MM.1S (cell line): ENCODE results near the gene ARSG.

ENCODE experiments used
- DNase-seq: peaks from one replicate; pipeline ENCODE4 v3.0.0-alpha.2; 2015
- H2AFZ ChIP-seq: fragments of 300-600 bp; sonication (generic); 2 replicates; pipeline ENCODE4 v1.6.0; 2016; ENCODE audit warnings: antibody characterized with exemption, low read length
- H3F3A ChIP-seq: fragments of 300-600 bp; sonication (generic); 2 replicates; pipeline ENCODE4 v1.6.1; 2016; ENCODE audit warnings: mild to moderate bottlenecking, antibody characterized with exemption, low read length, moderate library complexity, mixed read lengths; ENCODE audit not compliant: insufficient read depth
- H3K27ac ChIP-seq: fragments of 300-600 bp; sonication (generic); 2 replicates; pipeline ENCODE4 v1.5.1; 2016; ENCODE audit warnings: mild to moderate bottlenecking, low read length
- H3K27me3 ChIP-seq: fragments of 300-600 bp; sonication (generic); replicated peaks from 2 replicates; pipeline ENCODE4 v1.6.0; 2016; ENCODE audit warnings: low read length; ENCODE audit not compliant: insufficient read depth
- H3K36me3 ChIP-seq: fragments of 300-600 bp; sonication (generic); replicated peaks from 2 replicates; pipeline ENCODE4 v1.6.1; 2016; ENCODE audit warnings: mild to moderate bottlenecking, low read length, mixed read lengths; ENCODE audit not compliant: insufficient read depth
- H3K4me1 ChIP-seq: fragments of 300-600 bp; sonication (generic); 2 replicates; pipeline ENCODE4 v1.6.1; 2016; ENCODE audit warnings: low read length, mixed read lengths
- H3K4me2 ChIP-seq: fragments of 300-600 bp; sonication (generic); 2 replicates; pipeline ENCODE4 v1.6.0; 2016; ENCODE audit warnings: low read depth, low read length
- H3K4me3 ChIP-seq: fragments of 300-600 bp; sonication (generic); 2 replicates; pipeline ENCODE4 v1.5.1; 2016; ENCODE audit warnings: low read length, mixed read lengths
- H3K79me2 ChIP-seq: fragments of 300-600 bp; sonication (generic); 2 replicates; pipeline ENCODE4 v1.6.1; 2016; ENCODE audit warnings: mixed run types, low read length, mixed read lengths
- H3K9ac ChIP-seq: fragments of 300-600 bp; sonication (generic); 2 replicates; pipeline ENCODE4 v1.6.1; 2016; ENCODE audit warnings: low read length, mixed read lengths
- H3K9me2 ChIP-seq: fragments of 300-600 bp; sonication (generic); replicated peaks from 2 replicates; pipeline ENCODE4 v1.6.1; 2016; ENCODE audit warnings: mild to moderate bottlenecking, low read length, mixed read lengths; ENCODE audit not compliant: insufficient read depth
- H3K9me3 ChIP-seq: fragments of 300-600 bp; sonication (generic); replicated peaks from 2 replicates; pipeline ENCODE4 v1.6.1; 2016; ENCODE audit warnings: mild to moderate bottlenecking, low read length, mixed read lengths; ENCODE audit not compliant: insufficient read depth
- H4K20me1 ChIP-seq: fragments of 300-600 bp; sonication (generic); 2 replicates; pipeline ENCODE4 v1.6.1; 2016; ENCODE audit warnings: mild to moderate bottlenecking, low read length, moderate library complexity, mixed read lengths; ENCODE audit not compliant: insufficient read depth
- CTCF ChIP-seq: fragments of 300-600 bp; sonication (generic); IDR thresholded peaks from 2 replicates; pipeline ENCODE4 v1.5.1; 2016; ENCODE audit warnings: antibody characterized with exemption, low read length, mixed read lengths
- EZH2 ChIP-seq: fragments of 300-600 bp; sonication (generic); optimal IDR thresholded peaks from 2 replicates; pipeline ENCODE3; 2017; ENCODE audit warnings: low read depth, mild to moderate bottlenecking, antibody characterized with exemption, low read length, mixed read lengths
- EZH2phosphoT487 ChIP-seq: fragments of 300-600 bp; sonication (generic); IDR thresholded peaks from 2 replicates; pipeline ENCODE4 v1.6.1; 2018; ENCODE audit warnings: antibody characterized with exemption, low read length

ARSG gene

GRCh38 chr17:68459037-68459639, 167.8 kb downstream of the ARSG start:
- Histone ChIP-seq H3K9me3 (no peaks in the 10 kb centered on the region), H3F3A (peaks cover 51% of the 10 kb centered on the region), H3K9me2 (no peaks in the 10 kb centered on the region), H3K4me3 (peak overlapping the region; percentile 61), H3K36me3 (no peaks in the 10 kb centered on the region), H3K79me2 (peaks cover 30% of the 10 kb centered on the region), H3K4me1 (peaks cover 51% of the 10 kb centered on the region), H3K27me3 (no peaks in the 10 kb centered on the region), H3K27ac (peak overlapping the region; percentile 94), H2AFZ (no peak overlapping the region), H3K4me2 (peak overlapping the region; percentile 82), H4K20me1 (no peaks in the 10 kb centered on the region), H3K9ac (peak overlapping the region; percentile 82)
- DNase-seq: peak; percentile 66
- TF ChIP-seq EZH2phosphoT487: no peak
- TF ChIP-seq EZH2: no peak
- TF ChIP-seq CTCF: no peak

- H3K9ac ChIP-seq: peak overlapping the region; percentile 82; the same call in 1 of the 2 replicates
- H3K79me2 ChIP-seq: peaks cover 20% of the 10 kb centered on the region
- no peaks in the 10 kb centered on the region for H3K9me3 ChIP-seq
- no peaks in the 10 kb centered on the region for H3K36me3 ChIP-seq
- no peaks in the 10 kb centered on the region for H3K27me3 ChIP-seq
- peaks cover 51% of the 10 kb centered on the region for H3K4me1 ChIP-seq
- TF ChIP-seq EZH2 (no peak), CTCF (no peak), EZH2phosphoT487 (no peak)
- peak overlapping the region; percentile 6; the same call in 1 of the 2 replicates for H3K4me3 ChIP-seq
- H3K27ac ChIP-seq: peak overlapping the region; percentile 94
- no peak for DNase-seq
- H3K9me2 ChIP-seq: no peaks in the 10 kb centered on the region
- no peak overlapping the region for H2AFZ ChIP-seq
- no peaks in the 10 kb centered on the region for H4K20me1 ChIP-seq
- peak overlapping the region; percentile 71 for H3K4me2 ChIP-seq
- H3F3A ChIP-seq: peaks cover 51% of the 10 kb centered on the region
Measured at GRCh38 chr17:68460146-68460545, 168.9 kb downstream of the ARSG start.

- H3K4me3 ChIP-seq: peak overlapping the region; percentile 6; the same call in 1 of the 2 replicates
- peak overlapping the region; percentile 71 for H3K4me2 ChIP-seq
- peak; percentile 57 for DNase-seq
- H2AFZ ChIP-seq: no peak overlapping the region
- H3K9me2 ChIP-seq: no peaks in the 10 kb centered on the region
- H3K27ac ChIP-seq: peak overlapping the region; percentile 94
- peak overlapping the region; percentile 82; the same call in 1 of the 2 replicates for H3K9ac ChIP-seq
- H3K36me3 ChIP-seq: no peaks in the 10 kb centered on the region
- no peak for TF ChIP-seq CTCF
- no peak for TF ChIP-seq EZH2phosphoT487
- no peak for TF ChIP-seq EZH2
- H3K9me3 ChIP-seq: no peaks in the 10 kb centered on the region
- H3K4me1 ChIP-seq: peaks cover 48% of the 10 kb centered on the region
- H3K79me2 ChIP-seq: peaks cover 14% of the 10 kb centered on the region
- no peaks in the 10 kb centered on the region for H4K20me1 ChIP-seq
- peaks cover 51% of the 10 kb centered on the region for H3F3A ChIP-seq
- H3K27me3 ChIP-seq: no peaks in the 10 kb centered on the region
Measured at GRCh38 chr17:68460715-68461114, 169.4 kb downstream of the ARSG start.
